ENCODE data around the gene ERGIC3. TPM values are rescaled to one million over a fixed set of nuclear protein-coding genes. Genes with fewer than 3 reads are reported as not detected.

The ERGIC3 gene
- total RNA-seq (100 to 1,000 TPM; 197 to 225 TPM), polyA plus RNA-seq (ENCODE audit: insufficient read length in 6 of 6) (100 to 1,000 TPM; 356 to 390 (median 370) TPM)
- long read RNA-seq, donor 1, transcript ERGIC3-209 (7 exons, 1,632 nt), result minor isoform, 7 of 389 reads
- long read RNA-seq, donor 1, transcript ERGIC3-202 (13 exons, 1,359 nt), result major isoform, 159 of 389 reads
- long read RNA-seq, donor 1, transcript ERGIC3-216 (3 exons, 766 nt), result minor isoform, 19 of 389 reads
- long read RNA-seq, donor 1, partial matches to known transcripts, result 195 of 389 reads
- long read RNA-seq, donor 1, other reads (novel, unspliced or antisense), result 0 of 389 reads
- long read RNA-seq, donor 2, transcript ERGIC3-202 (13 exons, 1,359 nt), result major isoform, 100 of 235 reads
- long read RNA-seq, donor 2, transcript ERGIC3-216 (3 exons, 766 nt), result minor isoform, 14 of 235 reads
- long read RNA-seq, donor 2, partial matches to known transcripts, result 113 of 235 reads
- long read RNA-seq, donor 2, other reads (novel, unspliced or antisense), result 0 of 235 reads
- long read RNA-seq, donor 3, transcript ERGIC3-216 (3 exons, 766 nt), result minor isoform, 11 of 245 reads
- long read RNA-seq, donor 3, transcript ERGIC3-202 (13 exons, 1,359 nt), result major isoform, 136 of 245 reads
- long read RNA-seq, donor 3, partial matches to known transcripts, result 92 of 245 reads
- long read RNA-seq, donor 3, other reads (novel, unspliced or antisense), result 0 of 245 reads
- long read RNA-seq, donor 4, transcript ERGIC3-216 (3 exons, 766 nt), result minor isoform, 8 of 354 reads
- long read RNA-seq, donor 4, transcript ERGIC3-202 (13 exons, 1,359 nt), result major isoform, 316 of 354 reads
- long read RNA-seq, donor 4, partial matches to known transcripts, result 9 of 354 reads
- long read RNA-seq, donor 4, other reads (novel, unspliced or antisense), result 17 of 354 reads
- long read RNA-seq, donor 5, transcript ERGIC3-202 (13 exons, 1,359 nt), result major isoform, 111 of 285 reads
- long read RNA-seq, donor 5, transcript ERGIC3-216 (3 exons, 766 nt), result minor isoform, 15 of 285 reads
- long read RNA-seq, donor 5, transcript ERGIC3-215 (4 exons, 584 nt), result minor isoform, 7 of 285 reads
- long read RNA-seq, donor 5, partial matches to known transcripts, result 146 of 285 reads
- long read RNA-seq, donor 5, other reads (novel, unspliced or antisense), result 0 of 285 reads
- long read RNA-seq, donor 6, transcript ERGIC3-216 (3 exons, 766 nt), result minor isoform, 16 of 315 reads
- long read RNA-seq, donor 6, transcript ERGIC3-202 (13 exons, 1,359 nt), result major isoform, 176 of 315 reads
- long read RNA-seq, donor 6, partial matches to known transcripts, result 116 of 315 reads
- long read RNA-seq, donor 6, other reads (novel, unspliced or antisense), result 0 of 315 reads
- long read RNA-seq, donor 7, transcript ERGIC3-215 (4 exons, 584 nt), result minor isoform, 5 of 220 reads
- long read RNA-seq, donor 7, transcript ERGIC3-216 (3 exons, 766 nt), result minor isoform, 7 of 220 reads
- long read RNA-seq, donor 7, transcript ERGIC3-202 (13 exons, 1,359 nt), result major isoform, 91 of 220 reads
- long read RNA-seq, donor 7, partial matches to known transcripts, result 113 of 220 reads
- long read RNA-seq, donor 7, other reads (novel, unspliced or antisense), result 0 of 220 reads
- long read RNA-seq, donor 8, transcript ERGIC3-209 (7 exons, 1,632 nt), result minor isoform, 5 of 246 reads
- long read RNA-seq, donor 8, transcript ERGIC3-215 (4 exons, 584 nt), result minor isoform, 9 of 246 reads
- long read RNA-seq, donor 8, transcript ERGIC3-202 (13 exons, 1,359 nt), result major isoform, 91 of 246 reads
- long read RNA-seq, donor 8, transcript ERGIC3-216 (3 exons, 766 nt), result minor isoform, 6 of 246 reads
- long read RNA-seq, donor 8, partial matches to known transcripts, result 134 of 246 reads
- long read RNA-seq, donor 8, other reads (novel, unspliced or antisense), result 0 of 246 reads
- long read RNA-seq, donor 9, partial matches to known transcripts, result 0 of 1 reads
- long read RNA-seq, donor 9, other reads (novel, unspliced or antisense), result 0 of 1 reads
- long read RNA-seq, donor 10, transcript ERGIC3-202 (13 exons, 1,359 nt), result major isoform, 383 of 410 reads
- long read RNA-seq, donor 10, partial matches to known transcripts, result 5 of 410 reads
- long read RNA-seq, donor 10, other reads (novel, unspliced or antisense), result 19 of 410 reads
- long read RNA-seq, donor 11, transcript ERGIC3-215 (4 exons, 584 nt), result minor isoform, 8 of 207 reads
- long read RNA-seq, donor 11, transcript ERGIC3-216 (3 exons, 766 nt), result minor isoform, 15 of 207 reads
- long read RNA-seq, donor 11, transcript ERGIC3-202 (13 exons, 1,359 nt), result major isoform, 71 of 207 reads
- long read RNA-seq, donor 11, partial matches to known transcripts, result 84 of 207 reads
- long read RNA-seq, donor 11, other reads (novel, unspliced or antisense), result 26 of 207 reads
- long read RNA-seq, donor 12, transcript ERGIC3-216 (3 exons, 766 nt), result minor isoform, 6 of 267 reads
- long read RNA-seq, donor 12, transcript ERGIC3-202 (13 exons, 1,359 nt), result major isoform, 124 of 267 reads
- long read RNA-seq, donor 12, transcript ERGIC3-215 (4 exons, 584 nt), result minor isoform, 12 of 267 reads
- long read RNA-seq, donor 12, partial matches to known transcripts, result 118 of 267 reads
- long read RNA-seq, donor 12, other reads (novel, unspliced or antisense), result 0 of 267 reads

DNA sequence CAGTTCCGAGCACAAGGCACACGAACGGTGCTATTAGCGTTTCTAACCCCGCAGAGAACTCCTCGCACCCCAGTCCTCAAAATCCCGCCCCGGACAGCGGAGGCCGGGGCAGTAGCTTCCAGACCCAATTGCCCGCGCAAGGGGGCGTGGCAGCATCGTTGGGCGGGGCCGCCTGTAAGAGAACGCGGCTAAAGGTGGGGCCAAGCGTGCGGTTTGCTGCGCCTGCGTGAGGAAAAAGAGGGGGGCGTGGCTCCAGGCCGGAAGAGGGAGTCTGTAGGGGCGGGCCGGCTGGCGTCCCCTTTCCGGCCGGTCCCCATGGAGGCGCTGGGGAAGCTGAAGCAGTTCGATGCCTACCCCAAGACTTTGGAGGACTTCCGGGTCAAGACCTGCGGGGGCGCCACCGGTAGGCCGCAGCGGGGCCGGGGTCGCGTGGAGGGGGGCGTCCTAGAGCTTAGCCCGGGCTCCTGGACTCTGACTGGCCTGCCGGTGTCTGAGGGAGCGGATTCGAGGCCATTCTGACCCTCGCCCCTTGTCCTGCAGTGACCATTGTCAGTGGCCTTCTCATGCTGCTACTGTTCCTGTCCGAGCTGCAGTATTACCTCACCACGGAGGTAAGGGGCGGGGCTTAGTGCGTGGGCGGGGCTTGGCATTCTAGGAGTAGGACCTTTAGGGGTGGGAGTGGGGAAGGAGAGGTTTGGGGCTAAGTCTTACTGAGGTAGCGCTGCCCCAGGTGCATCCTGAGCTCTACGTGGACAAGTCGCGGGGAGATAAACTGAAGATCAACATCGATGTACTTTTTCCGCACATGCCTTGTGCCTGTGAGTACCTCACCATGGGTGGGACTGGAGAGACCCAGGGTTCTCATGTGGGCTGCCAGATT is at the start of gene ERGIC3:
Gene ERGIC3 (plus strand): TSS at position 296 of the 880 bp plus-strand sequence. CDS start 20 bp downstream, at position 316.
- Histone ChIP-seq H3K9me3 (no peaks in the 10 kb centered on the region), H3K4me1 (peaks cover 12 to 16% of the 10 kb centered on the region in 2 donors), H3K27me3 (no peaks in the 10 kb centered on the region), H3K27ac (peak within 1 kb of the TSS; percentile 66 to 92), H3K36me3 (peaks cover 0 to 30% of the 10 kb centered on the region in 2 donors), H3K4me3 (peak within 1 kb of the TSS; percentile 83 to 98)
- TF ChIP-seq, protein P1, sequence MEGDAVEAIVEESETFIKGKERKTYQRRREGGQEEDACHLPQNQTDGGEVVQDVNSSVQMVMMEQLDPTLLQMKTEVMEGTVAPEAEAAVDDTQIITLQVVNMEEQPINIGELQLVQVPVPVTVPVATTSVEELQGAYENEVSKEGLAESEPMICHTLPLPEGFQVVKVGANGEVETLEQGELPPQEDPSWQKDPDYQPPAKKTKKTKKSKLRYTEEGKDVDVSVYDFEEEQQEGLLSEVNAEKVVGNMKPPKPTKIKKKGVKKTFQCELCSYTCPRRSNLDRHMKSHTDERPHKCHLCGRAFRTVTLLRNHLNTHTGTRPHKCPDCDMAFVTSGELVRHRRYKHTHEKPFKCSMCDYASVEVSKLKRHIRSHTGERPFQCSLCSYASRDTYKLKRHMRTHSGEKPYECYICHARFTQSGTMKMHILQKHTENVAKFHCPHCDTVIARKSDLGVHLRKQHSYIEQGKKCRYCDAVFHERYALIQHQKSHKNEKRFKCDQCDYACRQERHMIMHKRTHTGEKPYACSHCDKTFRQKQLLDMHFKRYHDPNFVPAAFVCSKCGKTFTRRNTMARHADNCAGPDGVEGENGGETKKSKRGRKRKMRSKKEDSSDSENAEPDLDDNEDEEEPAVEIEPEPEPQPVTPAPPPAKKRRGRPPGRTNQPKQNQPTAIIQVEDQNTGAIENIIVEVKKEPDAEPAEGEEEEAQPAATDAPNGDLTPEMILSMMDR (IDR thresholded peaks at IDR 0.05), result no peak
- ATAC-seq (peak; percentile 99), DNase-seq (peak; percentile 94 to 100 (median 98))
- intact Hi-C loops (cut with DNase I), result no loop called here

DNA sequence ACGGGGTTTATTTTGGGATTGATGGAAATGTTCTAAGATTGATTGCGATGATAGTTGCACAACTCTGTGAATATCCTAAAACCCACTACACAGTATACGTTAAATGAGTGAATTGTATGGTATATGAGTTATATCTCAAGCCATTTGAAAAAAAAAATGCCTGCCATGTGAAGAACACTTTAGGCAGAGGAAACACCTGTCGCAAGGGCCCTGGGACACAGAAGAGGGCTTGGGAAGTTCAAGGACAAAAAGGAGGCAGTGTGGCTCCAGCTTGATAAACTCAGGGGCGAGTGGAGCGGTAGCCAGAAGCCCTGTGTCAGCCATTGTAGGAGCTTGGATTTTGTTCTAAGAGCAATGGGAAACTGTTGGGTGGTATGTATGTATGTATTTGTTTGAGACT is 49.5 kb upstream of the ERGIC3 start:
- DNase-seq (no peak), ATAC-seq (no peak)
- Histone ChIP-seq H3K9me3 (no peaks in the 10 kb centered on the region), H3K4me1 (peaks cover 0 to 32% of the 10 kb centered on the region in 2 donors), H3K36me3 (peaks cover 0 to 74% of the 10 kb centered on the region in 2 donors), H3K27ac (no peak overlapping the region), H3K27me3 (no peaks in the 10 kb centered on the region), H3K4me3 (no peak overlapping the region)
- TF ChIP-seq, protein P1 (IDR thresholded peaks at IDR 0.05), result no peak
- intact Hi-C loops (cut with DNase I), result no loop called here

DNA sequence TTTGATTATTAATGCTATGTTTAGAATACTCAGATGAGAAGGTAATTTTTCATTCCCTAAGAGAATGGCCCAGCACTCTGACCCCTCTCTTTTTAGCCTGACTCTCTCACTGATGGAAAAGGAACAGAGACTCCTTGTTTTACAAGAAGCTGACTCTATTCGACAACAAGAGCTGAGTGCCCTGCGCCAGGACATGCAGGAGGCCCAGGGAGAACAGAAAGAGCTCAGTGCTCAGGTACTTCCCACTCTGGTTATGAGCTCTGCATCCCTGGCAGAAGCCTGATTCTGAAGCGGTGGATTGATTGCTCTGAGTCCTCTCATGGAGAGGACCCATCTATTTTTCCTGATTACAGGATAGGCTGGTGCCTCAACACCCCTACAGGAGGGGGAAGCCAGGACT is 45.4 kb upstream of the ERGIC3 start:
- intact Hi-C loops (cut with DNase I), result no loop called here
- Histone ChIP-seq H3K36me3 (peaks cover 0 to 88% of the 10 kb centered on the region in 2 donors), H3K9me3 (no peaks in the 10 kb centered on the region), H3K27ac (no peak overlapping the region), H3K4me3 (no peak overlapping the region), H3K27me3 (no peaks in the 10 kb centered on the region), H3K4me1 (peaks cover 0 to 9% of the 10 kb centered on the region in 2 donors)
- ATAC-seq (no peak), DNase-seq (no peak)
- TF ChIP-seq, protein P1 (IDR thresholded peaks at IDR 0.05), result no peak

Data from left lung (tissue), 14 donors.